RWPE2 (cell line): ENCODE measurements around the gene PDE4B.
A peak's percentile ranks its signal among the peaks of the same experiment; 100 is the strongest.

ENCODE experiments used
- ATAC-seq: fragments of 200-7000 bp; cut with Tn5 transposase; 3 replicates; pipeline ENCODE4 v1.9.1; 2021; ENCODE audit warnings: low read depth
- DNase-seq: peaks from one replicate; pipeline ENCODE4 v3.0.0-alpha.2; 2020; ENCODE audit warnings: low spot score
- H3K27ac ChIP-seq: fragments of 450-650 bp; 2 replicates; pipeline ENCODE4 v1.5.1; 2017; ENCODE audit warnings: mild to moderate bottlenecking; ENCODE audit not compliant: poor library complexity, severe bottlenecking
- H3K27me3 ChIP-seq: fragments of 250-450 bp; sonication (Bioruptor Pico); 2 replicates; pipeline ENCODE4 v1.5.1; 2021; ENCODE audit warnings: mild to moderate bottlenecking, moderate library complexity; ENCODE audit not compliant: insufficient read depth, poor library complexity, severe bottlenecking
- H3K36me3 ChIP-seq: fragments of 250-450 bp; sonication (Bioruptor Pico); 2 replicates; pipeline ENCODE4 v1.5.1; 2020; ENCODE audit warnings: low read depth, mild to moderate bottlenecking, moderate library complexity
- H3K4me1 ChIP-seq: fragments of 250-450 bp; sonication (Bioruptor Pico); 2 replicates; pipeline ENCODE4 v1.5.1; 2021; ENCODE audit warnings: mild to moderate bottlenecking, moderate library complexity; ENCODE audit not compliant: insufficient read depth, poor library complexity, severe bottlenecking
- H3K4me3 ChIP-seq: fragments of 250-450 bp; sonication (Bioruptor Pico); 2 replicates; pipeline ENCODE4 v1.5.1; 2021; ENCODE audit warnings: mild to moderate bottlenecking, moderate library complexity; ENCODE audit not compliant: severe bottlenecking
- H3K9me3 ChIP-seq: fragments of 250-450 bp; sonication (Bioruptor Pico); 2 replicates; pipeline ENCODE4 v1.5.1; 2021; ENCODE audit warnings: mild to moderate bottlenecking, moderate library complexity; ENCODE audit not compliant: severe bottlenecking
- TF ChIP-seq, protein P1 (sequence below): fragments of 450-650 bp; IDR thresholded peaks from one replicate; pipeline ENCODE4 v1.5.1; 2017; ENCODE audit warnings: mild to moderate bottlenecking, moderate library complexity; ENCODE audit not compliant: poor library complexity, severe bottlenecking

PDE4B gene

DNA sequence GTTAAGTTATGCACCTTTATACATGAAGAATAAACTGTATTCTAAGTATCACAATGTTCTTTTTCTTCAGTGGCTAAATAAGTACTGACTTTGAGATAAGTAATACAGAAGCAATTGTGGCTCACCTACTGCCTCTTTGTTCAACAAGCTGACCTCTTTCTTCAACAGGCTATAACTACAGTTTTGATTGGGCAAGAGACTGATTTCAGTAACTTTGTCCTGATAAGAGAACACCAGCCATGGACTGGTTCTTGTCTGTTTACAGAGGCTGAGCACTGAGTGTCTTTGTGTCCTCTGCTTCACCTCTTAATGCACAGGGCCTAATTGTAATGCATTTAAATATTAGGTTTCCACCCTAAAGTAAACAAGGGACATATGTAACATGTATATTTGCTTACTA is 34.6 kb upstream of the PDE4B start:
- ATAC-seq (no peak), DNase-seq (no peak)
- no peak overlapping the region for H3K27ac ChIP-seq
- no peaks in the 10 kb centered on the region for H3K36me3 ChIP-seq
- H3K9me3 ChIP-seq, result no peaks in the 10 kb centered on the region
- H3K27me3 ChIP-seq, result no peaks in the 10 kb centered on the region
- TF ChIP-seq, protein P1, sequence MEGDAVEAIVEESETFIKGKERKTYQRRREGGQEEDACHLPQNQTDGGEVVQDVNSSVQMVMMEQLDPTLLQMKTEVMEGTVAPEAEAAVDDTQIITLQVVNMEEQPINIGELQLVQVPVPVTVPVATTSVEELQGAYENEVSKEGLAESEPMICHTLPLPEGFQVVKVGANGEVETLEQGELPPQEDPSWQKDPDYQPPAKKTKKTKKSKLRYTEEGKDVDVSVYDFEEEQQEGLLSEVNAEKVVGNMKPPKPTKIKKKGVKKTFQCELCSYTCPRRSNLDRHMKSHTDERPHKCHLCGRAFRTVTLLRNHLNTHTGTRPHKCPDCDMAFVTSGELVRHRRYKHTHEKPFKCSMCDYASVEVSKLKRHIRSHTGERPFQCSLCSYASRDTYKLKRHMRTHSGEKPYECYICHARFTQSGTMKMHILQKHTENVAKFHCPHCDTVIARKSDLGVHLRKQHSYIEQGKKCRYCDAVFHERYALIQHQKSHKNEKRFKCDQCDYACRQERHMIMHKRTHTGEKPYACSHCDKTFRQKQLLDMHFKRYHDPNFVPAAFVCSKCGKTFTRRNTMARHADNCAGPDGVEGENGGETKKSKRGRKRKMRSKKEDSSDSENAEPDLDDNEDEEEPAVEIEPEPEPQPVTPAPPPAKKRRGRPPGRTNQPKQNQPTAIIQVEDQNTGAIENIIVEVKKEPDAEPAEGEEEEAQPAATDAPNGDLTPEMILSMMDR, result no peak
- H3K4me3 ChIP-seq, result no peak overlapping the region
- no peaks in the 10 kb centered on the region for H3K4me1 ChIP-seq

DNA sequence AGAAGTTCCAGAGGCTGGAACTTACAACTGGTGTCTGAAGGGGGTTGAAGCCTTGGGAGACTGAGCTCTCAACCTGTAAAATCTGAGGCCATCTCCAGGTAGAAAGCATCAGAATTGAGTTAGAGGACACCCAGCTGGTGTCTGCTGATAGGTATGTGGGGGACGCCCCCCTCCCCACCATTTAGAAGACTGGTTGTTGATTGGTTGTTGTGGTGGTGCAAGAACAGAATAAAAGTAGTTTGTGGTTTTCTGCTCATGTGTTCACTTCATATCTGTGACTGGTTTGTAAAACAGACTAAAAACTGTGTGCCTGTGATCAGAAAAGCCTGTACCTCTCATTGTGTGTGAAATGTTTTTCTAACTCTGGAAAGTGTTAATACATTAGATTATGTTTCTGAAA is 33.2 kb upstream of the PDE4B start:
- Histone ChIP-seq H3K27ac (no peak overlapping the region), H3K27me3 (no peaks in the 10 kb centered on the region), H3K4me3 (no peak overlapping the region), H3K9me3 (no peaks in the 10 kb centered on the region), H3K4me1 (no peaks in the 10 kb centered on the region), H3K36me3 (no peaks in the 10 kb centered on the region)
- no peak for DNase-seq
- TF ChIP-seq, protein P1, result no peak
- no peak for ATAC-seq

DNA sequence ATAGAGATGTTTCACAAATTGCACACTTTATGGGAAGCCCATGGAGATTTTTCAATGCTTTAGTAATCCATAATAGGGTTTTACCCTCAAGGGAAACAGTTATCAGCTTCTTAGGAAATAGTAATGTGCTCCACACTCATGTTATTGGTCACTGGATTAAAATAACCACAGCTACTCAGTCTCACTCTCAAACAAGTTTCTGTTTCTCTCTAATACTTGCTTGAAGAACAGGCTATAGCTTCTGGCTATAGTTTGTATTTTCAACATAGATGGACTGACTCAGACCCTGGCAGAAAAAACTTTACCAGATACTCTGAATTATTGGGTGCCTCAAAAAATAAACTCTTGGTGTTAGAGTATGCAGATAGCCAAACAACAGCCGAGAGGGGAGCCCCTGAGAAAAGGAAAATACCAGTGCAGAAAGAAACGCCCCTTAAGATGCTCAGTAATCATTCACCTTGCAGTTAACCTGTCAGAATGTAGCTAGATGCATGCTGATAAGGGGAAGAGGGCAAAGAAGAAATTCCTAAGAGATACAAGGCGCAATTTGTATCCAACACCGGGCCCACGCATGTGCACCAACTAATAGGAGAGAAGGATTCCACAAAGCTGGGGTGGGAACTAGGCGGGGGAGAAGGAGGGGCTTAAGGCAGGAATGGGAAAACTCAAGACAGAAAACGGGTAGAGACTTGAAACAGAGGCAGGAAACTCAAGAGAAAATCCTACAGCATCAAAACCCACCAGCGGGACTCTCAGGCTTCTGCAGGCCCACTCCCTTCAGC is 30.4 kb upstream of the PDE4B start:
- Histone ChIP-seq H3K4me3 (no peak overlapping the region), H3K36me3 (no peaks in the 10 kb centered on the region)
- peak; percentile 55; the same call in 2 of the 3 replicates for ATAC-seq

DNA sequence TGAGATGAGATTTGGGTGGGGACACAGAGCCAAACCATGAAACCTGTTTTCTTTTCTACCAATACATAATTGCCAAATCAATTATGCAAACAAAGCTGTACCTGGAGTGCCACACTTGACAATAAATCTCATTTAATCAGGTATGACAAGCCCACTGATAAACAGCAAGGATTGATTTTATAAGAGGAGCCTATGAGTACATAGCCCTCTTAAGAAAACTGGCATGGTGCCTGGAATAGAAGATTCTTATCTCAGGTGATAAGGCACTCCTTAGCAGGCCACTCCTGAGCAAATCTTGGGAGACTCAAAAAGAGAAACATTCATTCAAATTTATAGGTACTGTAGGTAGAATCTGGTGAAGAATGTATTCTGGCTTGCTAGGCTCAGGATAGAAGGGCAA is 28.6 kb upstream of the PDE4B start:
- Histone ChIP-seq H3K27ac (no peak overlapping the region), H3K4me1 (no peaks in the 10 kb centered on the region), H3K27me3 (no peaks in the 10 kb centered on the region), H3K4me3 (no peak overlapping the region), H3K9me3 (no peaks in the 10 kb centered on the region), H3K36me3 (no peaks in the 10 kb centered on the region)
- TF ChIP-seq, protein P1, result no peak
- ATAC-seq (no peak), DNase-seq (no peak)

More for the DNA sequence above, 30.4 kb upstream of the PDE4B start:
- no peaks in the 10 kb centered on the region for H3K27me3 ChIP-seq
- TF ChIP-seq, protein P1, result no peak
- no peaks in the 10 kb centered on the region for H3K4me1 ChIP-seq
- no peaks in the 10 kb centered on the region for H3K9me3 ChIP-seq
- no peak for DNase-seq
- no peak overlapping the region for H3K27ac ChIP-seq

DNA sequence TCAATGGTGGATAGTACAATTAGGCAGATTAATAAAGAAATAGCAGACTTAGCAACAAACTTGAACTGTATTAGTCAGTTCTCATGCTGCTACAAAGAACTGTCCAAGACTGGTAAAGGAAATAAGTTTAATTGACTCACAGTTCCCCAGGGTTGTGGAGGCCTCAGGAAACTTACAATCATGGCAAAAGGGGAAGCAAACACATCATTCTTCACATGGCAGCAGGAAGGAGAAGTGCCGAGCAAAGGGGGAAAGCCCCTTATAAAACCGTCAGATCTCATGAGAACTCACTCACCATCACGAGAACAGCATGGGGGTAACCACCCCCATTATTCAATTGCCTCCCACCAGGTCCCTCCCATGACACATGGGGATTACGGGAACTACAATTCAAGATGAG is 27.1 kb upstream of the PDE4B start:
- no peaks in the 10 kb centered on the region for H3K27me3 ChIP-seq
- H3K27ac ChIP-seq, result no peak overlapping the region
- no peaks in the 10 kb centered on the region for H3K4me1 ChIP-seq
- no peaks in the 10 kb centered on the region for H3K36me3 ChIP-seq
- DNase-seq, result no peak
- no peaks in the 10 kb centered on the region for H3K9me3 ChIP-seq
- H3K4me3 ChIP-seq, result no peak overlapping the region
- TF ChIP-seq, protein P1, result no peak
- ATAC-seq, result no peak
